Temporal lobe (tissue), 1 donor: ENCODE data around the gene ZNF552. TPM values are rescaled to one million over a fixed set of nuclear protein-coding genes. Genes with fewer than 3 reads are reported as not detected.

Source experiments
- total RNA-seq: library from RNA; depleted of rRNA; stranded (reverse); fragments of >200 nt; gene quantifications from one replicate; pipeline ENCODE4 v1.2.3, GENCODE V29; 2014

The ZNF552 gene
- total RNA-seq, 1 donor from 2014 or later = 6.1 TPM

Other genes starting within 250 kb of the ZNF552 start
- gene ZNF416, start 236.0 kb downstream of the ZNF552 start, total RNA-seq = 7.4 TPM
- 22.1 TPM for gene ZIK1, start 230.8 kb downstream of the ZNF552 start, total RNA-seq
- gene ZNF530, start 215.0 kb downstream of the ZNF552 start, total RNA-seq = 3.9 TPM
- gene ZNF134, start 200.7 kb downstream of the ZNF552 start, total RNA-seq = 28.0 TPM
- gene ZNF211, start 181.7 kb downstream of the ZNF552 start, total RNA-seq = 25.3 TPM
- not detected for gene ZSCAN4, start 146.0 kb downstream of the ZNF552 start, total RNA-seq
- 18.4 TPM for gene ZNF551, start 132.9 kb downstream of the ZNF552 start, total RNA-seq
- 29.0 TPM for gene ZNF154, start 105.7 kb downstream of the ZNF552 start, total RNA-seq
- 23.6 TPM for gene ZNF671, start 87.3 kb downstream of the ZNF552 start, total RNA-seq
- gene ZNF776, start 68.1 kb downstream of the ZNF552 start, total RNA-seq = 40.8 TPM
- 50.2 TPM for gene ZNF586, start 45.2 kb downstream of the ZNF552 start, total RNA-seq
- gene ZNF587B, start 15.4 kb upstream of the ZNF552 start, total RNA-seq = 15.5 TPM
- 21.6 TPM for gene ZNF587, start 34.9 kb upstream of the ZNF552 start, total RNA-seq
- gene ZNF814, start 74.1 kb upstream of the ZNF552 start, total RNA-seq = 23.1 TPM
- gene ZNF417, start 101.7 kb upstream of the ZNF552 start, total RNA-seq = 34.7 TPM
- gene ZNF418, start 120.5 kb upstream of the ZNF552 start, total RNA-seq = 35.9 TPM
- 14.3 TPM for gene ZNF256, start 132.8 kb upstream of the ZNF552 start, total RNA-seq
- gene C19orf18, start 159.6 kb upstream of the ZNF552 start, total RNA-seq = 0.25 TPM
- gene ZNF606, start 187.9 kb upstream of the ZNF552 start, total RNA-seq = 48.9 TPM
- gene ZSCAN1, start 219.1 kb upstream of the ZNF552 start, total RNA-seq = 2.2 TPM
- 9.8 TPM for gene ZNF135, start 244.4 kb upstream of the ZNF552 start, total RNA-seq